GM21381 (cell line): Measurements from ENCODE around the gene UNC13D.

Source experiments
- ATAC-seq: cut with Tn5 transposase; IDR thresholded peaks from one replicate; pipeline ENCODE4 v1.9.1; 2021; ENCODE audit warnings: mild to moderate bottlenecking, moderate library complexity; ENCODE audit not compliant: unreplicated experiment

The UNC13D gene

GRCh38 chr17:75835654-75835987 lies 8.6 kb downstream of the UNC13D start:
- ATAC-seq: no peak

DNA sequence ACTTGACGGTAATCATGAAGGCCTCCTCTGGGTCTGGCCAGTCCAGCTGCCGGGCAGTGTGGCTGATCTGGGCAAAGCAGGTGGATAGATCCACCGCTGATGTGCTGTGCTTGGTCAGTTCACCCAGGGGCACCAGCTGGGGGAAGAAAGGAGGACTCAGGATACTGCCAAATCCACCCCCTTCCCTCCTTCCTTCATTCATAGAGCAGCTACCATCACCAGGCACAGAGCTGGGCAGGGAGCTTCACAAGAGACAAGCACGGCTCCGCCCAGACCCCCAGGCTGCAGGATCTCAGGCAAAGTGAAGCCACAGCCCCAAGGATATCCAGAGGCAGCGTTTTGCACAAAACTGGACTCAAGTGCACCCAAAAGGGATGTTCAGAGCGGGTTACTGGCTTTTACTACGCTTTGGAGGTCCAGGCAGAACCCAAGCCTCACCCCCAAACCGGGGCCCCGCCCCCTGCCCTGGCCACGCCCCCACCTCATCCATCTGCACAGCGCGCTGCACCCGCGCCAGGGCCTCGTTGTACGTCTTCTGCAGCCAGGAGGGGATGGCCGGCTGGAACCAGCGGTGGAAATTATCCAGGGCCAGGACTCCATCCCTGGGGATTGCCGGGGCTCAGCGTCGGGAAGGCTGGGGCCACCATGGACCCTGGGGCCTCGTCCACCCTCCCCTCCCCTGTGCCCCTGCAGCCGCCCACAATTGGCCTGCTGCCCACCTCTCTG lies 9.1 kb downstream of the UNC13D start:
- ATAC-seq: no peak

DNA sequence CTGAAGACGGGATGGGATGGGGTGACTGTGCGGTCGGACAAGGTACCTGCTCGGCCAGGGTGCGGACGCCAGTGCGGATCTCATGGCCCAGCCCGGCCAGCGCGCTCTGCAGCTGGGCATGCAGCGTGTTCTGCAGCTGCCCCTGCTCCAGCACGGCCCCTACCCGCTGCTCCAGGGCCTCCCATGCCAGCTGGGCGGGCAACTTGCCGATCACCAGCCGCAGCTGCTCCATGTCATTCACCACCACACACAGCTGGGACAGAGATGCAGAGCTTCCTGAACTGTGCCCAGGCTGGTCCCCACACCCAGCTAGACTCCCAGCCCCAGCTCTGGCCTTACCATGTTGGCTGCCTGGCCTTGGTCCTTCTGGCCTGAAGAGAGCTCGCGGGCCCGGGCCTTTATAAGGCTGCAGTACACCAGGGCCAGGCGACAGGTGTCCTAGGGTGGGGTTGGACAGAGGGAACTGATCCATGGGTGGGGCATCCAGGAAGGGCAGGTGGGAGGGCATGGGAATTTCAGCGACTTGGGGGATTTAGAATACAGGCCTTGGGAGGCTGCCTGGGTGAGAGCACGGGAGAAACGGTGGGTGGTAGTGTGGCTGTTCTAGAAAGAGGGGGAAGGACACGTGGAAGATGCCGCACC lies 9.8 kb downstream of the UNC13D start:
- ATAC-seq: no peak

DNA sequence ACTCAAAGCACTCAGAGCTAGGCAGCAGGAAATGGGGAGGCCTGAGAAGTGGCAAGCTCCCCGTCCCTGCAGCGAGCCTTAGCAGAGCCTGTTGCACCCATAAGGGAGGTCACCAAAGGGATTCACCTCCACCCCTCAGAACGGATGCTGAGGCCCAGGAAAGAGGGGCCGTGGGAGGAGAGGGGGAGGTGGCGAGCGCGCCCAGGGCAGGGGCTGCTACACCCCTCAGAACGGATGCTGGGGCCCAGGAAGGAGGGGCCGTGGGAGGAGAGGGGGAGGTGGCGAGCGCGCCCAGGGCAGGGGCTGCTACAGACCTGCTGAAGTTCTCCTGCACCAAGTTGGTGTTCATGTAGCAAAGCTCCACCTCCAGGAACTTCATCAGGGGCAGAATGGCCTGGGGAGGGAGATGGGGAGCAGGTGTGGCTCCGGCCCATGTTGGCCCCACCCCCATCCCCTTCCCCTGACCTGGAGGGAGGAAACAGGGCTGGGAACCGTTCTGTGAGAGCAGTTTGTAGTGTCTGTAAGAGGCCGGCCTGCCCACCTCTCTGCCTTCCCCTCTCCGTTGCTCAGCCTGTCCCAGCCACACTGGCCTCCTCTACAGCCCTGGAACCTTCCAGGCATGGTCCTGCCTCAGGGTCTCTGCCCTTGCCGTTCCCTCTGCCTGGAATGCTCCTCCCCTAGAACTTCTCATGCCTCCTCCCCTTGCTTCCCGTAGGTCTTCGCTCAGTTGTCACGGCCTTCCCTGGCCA lies 11.4 kb downstream of the UNC13D start:
- ATAC-seq: no peak

DNA sequence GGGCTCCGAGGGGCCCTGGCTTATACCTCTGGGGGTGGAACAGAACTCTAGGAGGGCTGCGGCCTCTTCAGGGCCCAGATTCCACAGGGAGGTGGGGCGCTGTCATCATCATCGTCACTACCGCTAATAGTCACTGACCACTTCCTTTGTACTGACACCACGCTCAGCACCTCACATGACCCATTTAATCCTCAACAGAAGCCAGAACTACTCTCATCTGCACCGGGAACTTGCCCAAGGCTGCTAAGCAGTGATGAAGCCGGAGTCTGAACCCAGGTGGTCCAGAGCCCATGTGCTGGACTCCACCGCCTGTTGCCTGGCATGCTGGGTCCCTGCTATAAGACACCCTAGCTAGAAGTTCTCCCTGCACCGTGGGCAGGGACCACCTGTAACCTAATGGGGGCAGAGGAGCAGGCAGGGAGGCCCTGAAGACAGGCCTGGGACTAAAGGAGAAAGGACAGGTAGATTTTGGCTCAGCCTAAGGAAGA lies 12.0 kb downstream of the UNC13D start:
- ATAC-seq: no peak

DNA sequence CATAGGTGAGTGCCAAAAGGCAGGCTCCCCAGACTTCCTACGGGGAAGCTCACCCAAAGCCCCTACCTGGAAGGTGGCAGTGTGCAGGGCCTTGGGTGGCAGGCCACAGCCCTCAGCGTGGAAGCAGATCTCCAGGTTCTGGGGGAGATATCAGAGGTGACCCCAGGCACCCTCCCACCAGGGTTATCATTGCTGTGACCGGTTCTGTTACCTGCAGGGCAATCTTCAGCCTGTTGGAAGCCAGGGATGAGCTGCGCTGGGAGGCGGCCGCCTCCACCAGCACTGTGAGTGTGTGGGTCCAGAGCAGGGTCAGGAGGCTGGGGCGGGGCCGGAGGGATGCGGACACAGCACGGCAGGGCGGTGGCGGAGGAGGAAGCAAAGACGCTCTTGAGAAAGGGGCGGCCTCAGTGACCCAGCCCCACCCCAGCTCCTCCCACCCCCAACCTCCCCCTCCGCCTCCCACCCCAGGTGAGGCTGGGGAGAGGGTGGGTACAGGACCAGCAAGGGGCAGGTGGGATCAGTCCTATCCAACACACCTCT lies 13.1 kb downstream of the UNC13D start:
- ATAC-seq: no peak

- no peak for ATAC-seq
Observed at GRCh38 chr17:75830164-75831031, 13.8 kb downstream of the UNC13D start.

DNA sequence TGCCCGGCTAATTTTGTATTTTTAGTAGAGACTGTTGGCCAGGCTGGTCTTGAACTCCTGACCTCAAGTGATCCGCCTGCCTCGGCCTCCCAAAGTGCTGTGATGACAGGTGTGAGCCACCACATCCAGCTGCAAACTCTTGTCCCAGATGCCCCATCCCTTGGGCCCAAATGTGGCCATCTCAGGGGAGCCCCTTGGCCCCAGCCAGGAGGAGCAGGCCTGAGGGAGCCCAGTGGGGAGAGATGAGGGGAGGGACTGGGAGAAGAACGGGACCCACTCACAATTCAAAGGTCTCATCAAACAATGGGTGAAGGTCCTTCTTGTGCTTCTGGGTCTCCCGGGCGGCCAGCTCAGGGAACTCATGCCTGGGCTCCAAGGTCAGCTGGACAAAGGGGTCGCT lies 14.5 kb downstream of the UNC13D start:
- no peak for ATAC-seq

DNA sequence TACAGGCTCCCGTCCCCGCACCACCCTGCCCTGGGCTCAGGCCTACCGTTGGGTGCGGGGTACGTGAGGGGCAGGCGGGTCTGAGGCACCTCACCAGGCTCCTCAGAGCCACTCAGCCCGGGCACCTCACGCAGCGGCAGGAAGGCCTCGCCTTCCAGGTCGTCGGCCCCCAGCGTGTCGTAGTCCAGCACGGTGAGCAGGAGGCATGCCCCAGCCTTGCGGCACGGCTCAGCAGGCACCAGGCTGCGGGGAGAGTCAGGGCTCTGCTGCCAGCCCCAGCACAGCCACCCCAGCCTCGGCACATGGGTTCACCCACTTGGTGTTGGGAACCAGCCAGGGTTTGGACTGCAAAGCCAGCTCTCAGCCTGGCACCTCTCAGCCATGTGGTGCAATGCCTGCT lies 15.5 kb downstream of the UNC13D start:
- no peak for ATAC-seq

- no peak for ATAC-seq
Observed at GRCh38 chr17:75828076-75828400, 16.2 kb downstream of the UNC13D start.

DNA sequence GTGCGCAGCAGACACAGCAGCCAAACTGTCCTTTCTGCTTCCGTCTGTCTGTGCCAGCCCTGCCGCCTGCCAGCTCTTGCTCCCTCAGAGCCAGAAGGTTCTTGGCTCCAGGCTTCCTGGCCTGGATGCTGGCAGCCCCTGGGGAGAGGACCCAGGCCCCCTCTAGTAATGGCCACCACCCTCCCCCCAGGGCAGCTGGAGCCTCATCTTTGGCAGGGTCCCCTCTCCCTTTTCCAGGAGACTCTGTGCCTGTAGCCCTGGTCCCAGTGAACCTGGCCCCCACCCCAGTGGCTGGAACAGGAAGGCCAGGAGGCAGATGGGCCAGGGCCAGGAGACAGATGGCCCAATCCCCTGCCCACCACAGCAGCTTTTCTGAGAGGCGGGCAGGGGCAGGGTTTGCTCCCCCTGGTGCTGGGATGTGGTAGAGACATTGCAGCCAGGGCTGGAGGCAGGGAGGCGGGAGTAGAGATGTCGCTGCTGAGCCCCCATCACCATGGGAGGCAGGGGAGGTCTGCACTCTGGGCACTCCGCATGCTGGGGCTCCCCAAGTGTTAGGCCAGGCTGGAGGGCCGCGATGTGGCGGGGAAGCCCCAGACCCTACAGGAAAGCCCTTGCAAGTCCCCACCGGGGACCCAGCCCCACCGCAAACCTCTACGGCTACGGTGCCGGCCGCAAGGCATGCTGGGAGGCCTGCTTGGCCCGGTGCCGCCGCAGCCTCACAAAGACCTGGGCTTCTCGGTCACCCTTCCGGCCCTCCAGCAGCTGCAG lies 16.7 kb downstream of the UNC13D start:
- no peak for ATAC-seq

DNA sequence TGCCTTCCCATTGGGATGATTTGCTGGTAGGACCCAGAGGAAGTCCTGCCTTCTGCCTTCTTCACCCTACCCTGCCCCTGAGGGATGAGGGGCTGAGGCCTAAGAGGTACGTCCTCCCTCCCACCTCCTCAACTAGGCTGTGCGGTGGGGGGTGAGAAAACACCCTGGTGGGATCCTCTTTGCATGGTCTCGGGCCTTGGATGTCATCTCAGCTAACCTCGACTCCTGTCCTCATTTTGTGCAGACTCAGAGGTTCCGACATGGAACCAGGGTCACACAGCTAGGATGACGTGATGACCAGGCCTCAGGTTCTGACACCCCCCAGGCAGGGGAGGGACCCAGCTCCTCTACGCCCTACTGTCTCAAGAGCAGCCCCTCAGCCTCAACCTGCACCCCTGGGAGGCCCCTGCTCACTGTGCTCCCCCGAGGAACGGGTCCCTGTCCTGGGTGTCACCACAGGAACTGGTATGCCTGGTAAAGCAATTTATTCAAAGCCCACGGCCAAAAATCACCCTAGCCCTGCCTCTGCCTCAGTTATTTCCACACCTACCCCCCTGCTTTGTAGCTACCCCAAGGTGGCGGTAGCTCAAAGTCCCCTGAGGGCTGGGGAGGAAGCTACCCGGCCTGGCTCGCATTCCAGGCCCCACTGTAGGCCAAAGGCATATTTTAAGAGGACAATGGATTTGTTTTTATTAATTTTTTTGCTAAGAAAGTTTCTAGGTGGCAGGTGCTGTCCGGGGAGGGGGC lies 17.5 kb downstream of the UNC13D start:
- no peak for ATAC-seq

DNA sequence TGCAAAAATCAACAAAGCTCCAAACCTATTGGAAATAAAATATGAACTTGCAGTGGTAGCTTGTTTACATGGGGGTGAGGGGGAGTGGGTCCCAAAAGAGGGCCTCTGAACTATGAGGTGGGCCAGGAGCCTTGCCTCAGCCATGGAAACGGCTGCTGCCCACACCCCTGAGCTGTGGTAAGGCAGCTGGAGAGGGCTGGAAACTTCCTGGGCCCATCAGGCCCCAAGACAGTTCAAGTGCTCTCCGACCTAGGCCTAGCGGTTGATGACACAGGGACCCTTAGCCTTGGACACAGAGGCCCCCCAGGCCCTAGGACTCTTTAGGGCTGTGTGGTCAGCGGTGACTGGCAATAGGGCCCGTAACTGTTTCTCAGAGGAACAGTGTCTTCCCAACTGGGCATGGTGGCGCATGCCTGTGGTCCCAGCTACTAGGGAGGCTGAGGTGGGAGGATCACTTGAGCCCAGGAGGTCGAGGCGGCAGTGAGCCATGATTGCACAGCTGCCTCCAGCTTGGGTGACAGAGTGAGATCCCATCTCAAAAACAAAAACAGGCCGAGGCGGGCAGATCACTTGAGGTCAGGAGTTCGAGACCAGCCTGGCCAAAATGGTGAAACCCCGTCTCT lies 18.3 kb downstream of the UNC13D start:
- ATAC-seq: no peak

DNA sequence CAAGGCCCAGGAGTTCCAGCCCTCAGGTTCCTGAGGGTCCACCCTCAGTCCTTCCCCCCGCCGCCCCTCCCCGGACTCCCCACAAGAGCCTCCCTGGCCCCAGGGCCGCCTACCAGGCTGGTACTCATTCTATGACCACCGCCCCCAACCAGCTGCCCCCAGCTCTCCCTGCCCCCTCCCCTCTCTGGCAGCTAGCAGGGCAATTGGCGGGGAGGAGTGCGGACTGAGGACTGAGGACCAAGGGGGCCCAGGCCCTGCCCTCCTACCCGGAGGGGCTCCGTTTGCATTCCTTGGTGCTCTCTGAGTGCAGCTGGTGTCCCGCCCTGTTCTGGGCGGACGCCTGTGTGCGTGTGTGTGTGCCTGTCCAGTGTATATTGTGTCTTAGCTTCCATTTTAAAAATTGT lies 19.1 kb downstream of the UNC13D start:
- ATAC-seq: no peak

- no peak for ATAC-seq
Observed at GRCh38 chr17:75824666-75825065, 19.5 kb downstream of the UNC13D start.

DNA sequence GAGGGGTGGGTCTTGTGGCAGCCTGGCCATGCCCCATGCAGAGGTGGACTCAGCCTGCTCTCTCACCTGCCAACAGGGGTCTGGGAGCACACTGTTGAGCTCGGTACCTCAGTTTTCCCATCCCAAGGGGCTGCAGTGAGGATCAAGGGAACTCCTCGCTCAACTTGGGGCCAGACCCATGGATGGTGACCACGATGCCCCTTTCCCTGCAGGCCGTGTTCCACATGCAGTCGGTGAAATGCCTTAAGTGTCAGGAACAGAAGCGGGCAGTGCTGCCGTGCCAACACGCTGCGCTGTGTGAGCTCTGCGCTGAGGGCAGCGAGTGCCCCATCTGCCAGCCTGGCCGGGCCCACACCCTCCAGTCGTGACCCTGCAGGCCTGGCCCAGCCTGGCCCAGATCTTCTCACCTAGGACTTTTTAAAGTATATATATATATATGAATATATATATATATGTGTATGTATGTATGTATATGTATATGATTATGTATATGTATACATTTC lies 20.1 kb downstream of the UNC13D start:
- no peak for ATAC-seq

GRCh38 chr17:75823257-75824041 lies 20.8 kb downstream of the UNC13D start:
- no peak for ATAC-seq

DNA sequence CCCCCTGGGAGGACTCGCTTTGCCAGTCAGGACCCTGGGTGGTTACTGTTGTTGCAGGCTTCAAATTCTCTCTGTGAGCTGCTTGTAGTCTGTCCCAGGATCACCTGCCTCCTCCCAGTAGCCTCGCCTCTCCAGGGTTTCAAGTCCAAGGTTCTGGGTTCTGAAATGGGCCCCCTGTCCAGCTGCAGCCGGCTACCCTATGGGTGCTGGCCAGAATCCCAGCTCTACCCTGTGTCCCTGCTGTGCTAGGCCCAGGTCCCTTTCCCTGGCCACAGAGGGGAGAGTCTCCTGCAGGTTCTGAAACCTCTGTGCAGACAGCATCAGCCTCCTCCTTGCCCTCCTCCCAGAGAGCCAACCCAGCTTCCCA lies 21.4 kb downstream of the UNC13D start:
- ATAC-seq: no peak
